DMS 273 (cell line): Measurements from ENCODE around the gene NR2C1.
"Not testable (repeated sequence)": the region's sequence is repeated elsewhere in the genome, so short reads cannot be mapped to it uniquely, and the experiment has no call there.

Experiments
- DNase-seq: peaks from one replicate; lab custom pipeline; 2025; ENCODE audit not compliant: unreplicated experiment; lab: John Stamatoyannopoulos, UW

Gene NR2C1

DNA sequence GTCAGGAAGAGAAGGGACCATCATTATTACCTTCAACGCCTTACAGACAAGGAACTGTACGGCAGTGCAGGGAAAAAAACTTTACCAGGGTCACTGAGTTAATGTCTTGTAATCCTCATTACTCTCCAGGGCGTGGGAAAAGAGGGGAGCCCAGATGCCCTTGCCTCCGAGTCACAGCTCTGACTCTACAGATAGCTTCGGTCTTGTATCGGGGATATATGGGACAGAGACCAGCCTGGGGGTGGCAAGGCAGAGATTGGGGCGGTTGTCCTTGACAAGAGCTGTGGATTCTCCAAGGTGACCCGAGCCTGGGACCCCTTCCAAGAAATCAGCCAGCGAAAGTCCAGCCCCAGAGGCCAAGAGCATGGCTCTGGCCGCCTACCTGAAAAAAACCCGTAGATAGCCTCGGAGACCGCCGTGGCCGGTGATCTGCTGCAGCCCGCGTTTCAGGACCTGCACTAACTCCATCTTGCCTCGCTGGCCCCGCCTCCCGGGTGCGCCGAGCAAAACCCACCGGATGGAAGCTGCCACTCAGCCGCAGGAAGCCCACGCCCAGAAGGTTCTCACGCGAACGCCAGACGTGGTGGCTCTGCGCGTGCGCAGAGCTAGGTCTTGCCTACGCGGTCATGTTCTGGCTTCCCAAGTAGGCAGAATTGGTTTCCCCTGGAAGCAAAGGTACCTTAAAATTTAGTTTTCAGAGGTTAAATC, 70.1 kb downstream of the NR2C1 start, which contains the start of gene NDUFA12:
TSS of gene NDUFA12 (minus strand) at position 485 of the 708 bp plus-strand sequence. CDS start at position 468, 17 bp downstream.
- peak; percentile 98 for DNase-seq

DNA sequence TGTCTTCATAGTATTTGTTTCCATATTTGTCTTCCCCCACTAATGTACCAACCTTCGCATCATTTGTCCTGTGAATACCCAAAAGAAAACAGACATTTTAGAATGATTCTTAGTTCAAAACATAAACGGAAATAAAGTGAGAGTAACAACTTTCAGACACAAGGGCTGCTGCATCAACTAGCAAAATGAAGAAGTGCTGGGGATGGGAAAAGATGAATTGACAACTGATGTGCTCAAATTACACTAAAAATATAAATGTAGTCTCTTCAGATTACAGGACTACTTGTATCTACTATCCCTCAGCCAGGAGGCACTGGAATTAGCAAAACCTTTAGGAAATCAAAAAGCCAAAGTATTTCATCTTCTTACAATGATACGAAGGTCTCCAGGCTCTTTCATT, 70.7 kb downstream of the NR2C1 start:
- no peak for DNase-seq

DNA sequence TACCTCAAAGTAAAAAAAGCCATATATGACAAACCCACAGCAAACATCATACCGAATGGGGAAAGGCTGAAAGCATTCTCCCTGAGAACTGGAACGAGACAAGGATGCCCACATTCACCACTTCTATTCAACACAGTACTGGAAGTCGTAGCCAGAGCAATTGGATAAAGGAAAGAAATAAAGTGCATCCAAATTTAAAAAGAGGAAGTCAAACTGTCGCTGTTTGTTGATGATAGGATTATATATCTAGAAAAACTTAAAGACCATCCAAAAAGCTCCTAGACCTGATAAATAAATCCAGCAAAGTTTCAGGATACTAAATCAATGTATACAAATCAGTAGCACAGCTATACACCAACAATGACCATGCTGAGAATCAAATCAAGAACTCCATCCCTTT, 75.1 kb downstream of the NR2C1 start:
- DNase-seq, result no peak

DNA sequence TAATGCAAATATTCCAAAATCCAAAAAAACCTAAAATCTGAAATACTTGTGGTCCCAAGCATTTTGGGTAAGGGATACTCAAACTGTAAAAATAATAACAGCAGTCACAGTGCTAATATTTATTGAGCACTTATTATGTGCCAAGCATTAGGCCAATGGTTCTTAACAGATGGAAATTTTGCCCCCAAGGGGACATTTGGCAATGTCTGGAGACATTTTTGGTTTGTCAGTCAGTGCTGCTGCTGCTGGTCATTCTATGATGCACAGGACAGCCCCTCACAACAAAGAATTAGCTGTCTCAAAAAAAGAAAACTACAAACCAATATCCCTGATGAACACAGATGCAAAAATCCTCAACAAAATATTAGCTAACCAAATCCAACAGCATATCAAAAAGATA, 75.7 kb downstream of the NR2C1 start:
- no peak for DNase-seq

DNA sequence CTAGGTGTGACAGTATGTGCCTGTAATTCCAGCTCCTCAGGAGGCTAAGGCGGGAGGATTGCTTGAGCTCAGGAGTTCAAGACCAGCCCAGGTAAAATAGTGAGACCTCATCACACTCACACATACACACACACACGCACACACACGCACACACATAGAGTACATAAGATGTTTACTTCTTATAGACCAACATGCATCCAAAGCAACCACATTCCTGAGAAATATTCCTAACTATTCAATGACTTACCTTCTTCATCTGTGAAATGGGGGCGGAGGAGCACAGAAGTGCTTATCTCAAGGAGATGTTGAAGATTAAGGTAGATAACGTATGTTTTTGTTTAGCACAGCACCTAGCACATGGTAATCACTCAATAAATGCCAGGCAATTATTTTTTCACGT, 76.4 kb downstream of the NR2C1 start:
- DNase-seq, result no peak

DNA sequence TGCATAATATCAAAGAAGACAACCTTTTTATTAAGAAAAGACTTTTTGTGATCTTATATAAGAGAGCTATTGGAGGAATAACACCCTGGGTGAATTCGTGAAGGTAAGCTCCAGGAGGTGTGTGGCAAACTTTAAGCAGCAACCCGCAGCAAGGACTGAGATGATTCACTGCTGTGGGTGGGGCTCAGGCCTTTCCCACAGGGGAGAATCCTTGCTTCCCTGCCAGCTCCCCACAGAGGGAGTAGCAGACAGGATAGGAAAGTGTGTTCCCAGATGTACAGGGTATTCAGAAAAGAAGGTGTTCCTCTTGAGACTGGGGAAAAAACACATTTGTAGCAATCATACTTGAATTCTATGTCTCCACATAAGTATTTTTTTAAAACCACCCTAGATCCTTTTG, 79.1 kb downstream of the NR2C1 start:
- DNase-seq, result no peak

DNA sequence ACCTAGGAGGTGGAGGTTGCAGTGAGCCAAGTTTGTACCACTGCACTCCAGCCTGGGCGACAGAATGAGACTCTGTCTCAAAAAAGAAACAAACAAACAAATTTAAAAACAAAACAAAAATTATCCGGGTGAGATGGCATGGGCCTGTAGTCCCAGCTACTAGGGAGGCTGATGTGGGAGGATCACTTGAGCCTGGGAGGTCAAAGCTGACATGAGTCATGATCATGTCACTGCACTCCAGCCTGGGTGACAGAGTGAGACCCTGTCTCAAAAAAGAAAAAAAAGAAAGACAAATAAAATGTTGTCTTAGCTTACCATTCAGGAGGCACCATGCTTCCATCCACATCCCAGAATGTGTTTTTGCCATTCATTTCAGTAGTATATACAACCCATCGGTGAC, 79.6 kb downstream of the NR2C1 start:
- not testable (repeated sequence) for DNase-seq

DNA sequence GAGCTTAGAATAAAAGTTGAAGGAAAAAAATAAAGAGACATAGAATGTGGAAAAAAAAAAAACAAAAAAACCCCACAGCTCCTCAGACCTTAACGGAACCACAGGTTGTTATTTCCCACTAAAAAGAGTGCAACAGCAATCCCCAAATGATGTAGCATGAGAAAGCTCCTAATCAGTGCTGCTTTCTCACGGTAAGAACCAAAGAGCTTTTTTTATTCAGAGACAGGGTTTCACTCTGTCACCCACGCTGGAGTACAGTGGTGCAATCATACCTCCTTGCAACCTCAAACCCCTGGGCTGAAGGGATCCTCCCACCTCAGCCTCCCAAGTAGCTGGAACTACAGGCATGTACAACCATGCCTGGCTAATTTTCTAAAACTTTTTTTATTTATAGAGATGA, 83.2 kb downstream of the NR2C1 start:
- DNase-seq, result no peak

DNA sequence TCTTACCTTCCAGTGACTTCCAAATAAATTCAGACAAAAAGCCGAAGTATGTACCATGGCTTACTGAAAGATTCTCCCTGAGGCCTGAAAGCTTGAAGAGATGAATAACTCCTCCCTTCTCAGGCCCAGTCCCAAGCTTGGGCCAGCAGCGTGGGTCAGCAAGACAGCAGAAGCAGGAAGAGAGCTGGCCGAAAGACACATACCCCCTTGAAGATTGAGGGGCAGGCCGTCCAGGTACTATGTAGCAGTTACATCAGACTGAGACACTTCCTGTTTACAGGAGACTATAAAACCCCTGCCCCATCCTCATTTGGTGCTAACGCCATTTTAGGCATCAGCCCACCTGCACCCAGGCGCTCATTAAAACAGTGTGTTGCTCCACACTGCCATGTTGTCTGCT, 84.9 kb downstream of the NR2C1 start:
- no peak for DNase-seq

DNA sequence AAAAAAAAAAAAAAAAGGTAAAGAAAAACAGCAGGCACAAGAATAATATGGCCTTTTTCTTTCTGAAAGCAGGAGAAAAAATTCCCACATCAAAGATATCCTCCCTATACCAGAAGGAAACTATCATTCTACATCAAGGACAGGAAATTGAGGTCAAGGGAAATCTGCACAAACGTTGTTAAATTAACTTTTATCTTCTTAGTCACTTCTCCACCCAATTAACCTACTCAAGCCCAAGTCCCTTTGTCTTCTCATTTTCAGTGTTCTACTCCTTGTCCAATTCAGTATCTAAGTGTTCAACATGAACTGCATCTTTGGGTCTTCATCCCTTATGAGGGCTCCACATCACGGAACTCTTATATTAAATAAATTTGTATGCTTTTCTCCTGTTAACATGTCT, 85.6 kb downstream of the NR2C1 start:
- DNase-seq, result no peak

DNA sequence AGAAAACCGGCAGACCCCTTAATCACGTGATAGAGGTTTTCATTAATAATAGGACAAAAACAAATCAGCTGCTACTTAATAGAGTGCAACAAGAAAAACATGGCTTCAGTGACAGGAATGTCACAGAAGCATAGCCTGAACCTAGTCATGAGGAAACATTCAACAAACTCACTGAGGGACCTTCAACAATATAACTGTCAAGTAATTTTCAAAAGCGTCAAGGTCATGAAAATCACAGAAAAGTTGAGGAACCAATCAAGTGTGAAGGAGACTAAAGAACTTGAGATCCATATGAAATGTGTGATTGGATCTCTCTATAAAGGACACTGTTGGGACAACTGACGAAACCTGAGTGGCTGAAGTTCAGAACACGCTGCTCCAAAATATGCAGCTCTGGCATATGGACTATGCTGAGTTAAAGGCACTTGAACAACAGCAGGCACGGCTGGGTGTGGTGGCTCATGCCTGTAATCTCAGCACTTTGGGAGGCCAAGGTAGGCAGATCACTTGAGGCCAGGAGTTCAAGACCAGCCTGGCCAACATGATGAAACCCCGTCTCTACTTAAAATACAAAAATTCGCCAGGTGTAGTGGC, 86.2 kb downstream of the NR2C1 start:
- DNase-seq, result no peak

DNA sequence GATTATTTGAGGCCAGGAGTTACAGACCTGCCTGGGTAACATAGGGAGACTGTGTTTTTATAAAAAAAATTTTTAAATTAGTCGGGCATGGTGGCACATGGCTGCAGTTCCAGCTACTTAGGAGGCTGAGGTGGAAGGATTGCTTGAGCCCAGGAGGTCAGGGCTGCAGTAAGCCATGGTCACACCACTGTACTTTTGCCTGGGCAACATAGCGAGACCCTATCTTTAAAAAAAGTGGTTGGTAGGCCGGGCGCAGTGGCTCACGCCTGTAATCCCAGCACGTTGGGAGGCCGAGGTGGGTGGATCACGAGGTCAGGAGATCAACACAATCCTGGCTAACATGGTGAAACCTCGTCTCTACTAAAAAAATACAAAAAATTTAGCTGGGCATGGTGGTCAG, 88.3 kb downstream of the NR2C1 start:
- not testable (repeated sequence) for DNase-seq

DNA sequence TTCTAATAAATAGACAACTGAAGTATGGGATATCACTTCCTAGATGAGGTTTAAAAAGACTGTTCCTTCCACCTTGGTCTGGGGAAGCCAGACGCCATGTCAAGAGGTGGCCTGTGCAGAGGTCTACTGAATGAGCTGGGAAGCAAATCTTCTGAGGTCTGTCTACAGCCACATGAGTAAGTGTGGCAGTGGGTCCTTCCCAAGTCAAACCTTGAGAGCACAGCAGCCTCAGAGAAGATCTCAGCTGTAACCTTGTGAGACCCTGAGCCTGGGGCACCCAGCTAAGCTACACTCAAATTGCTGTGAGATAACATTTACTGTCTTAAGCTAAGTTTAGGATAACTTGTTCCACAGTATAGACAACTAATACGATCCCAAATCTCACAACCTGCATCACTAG, 90.1 kb downstream of the NR2C1 start:
- no peak for DNase-seq

DNA sequence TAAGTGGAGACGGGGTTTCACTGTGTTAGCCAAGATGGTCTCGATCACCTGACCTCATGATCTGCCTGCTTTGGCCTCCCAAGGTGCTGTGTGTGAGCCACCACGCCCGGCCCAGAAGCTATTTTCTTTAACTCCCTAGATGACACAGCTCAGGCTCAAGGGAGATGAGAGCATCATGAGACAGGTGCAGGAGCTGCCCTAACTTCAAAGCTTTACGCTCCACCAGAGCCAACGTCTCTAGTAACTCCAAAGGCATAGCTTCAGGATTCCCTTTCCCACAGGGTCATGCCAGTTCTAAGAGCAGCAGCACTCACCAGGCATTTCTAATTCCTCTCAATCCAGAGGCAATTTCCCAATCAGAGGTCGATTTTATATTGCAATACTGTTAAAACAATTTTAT, 91.0 kb downstream of the NR2C1 start:
- DNase-seq, result no peak

DNA sequence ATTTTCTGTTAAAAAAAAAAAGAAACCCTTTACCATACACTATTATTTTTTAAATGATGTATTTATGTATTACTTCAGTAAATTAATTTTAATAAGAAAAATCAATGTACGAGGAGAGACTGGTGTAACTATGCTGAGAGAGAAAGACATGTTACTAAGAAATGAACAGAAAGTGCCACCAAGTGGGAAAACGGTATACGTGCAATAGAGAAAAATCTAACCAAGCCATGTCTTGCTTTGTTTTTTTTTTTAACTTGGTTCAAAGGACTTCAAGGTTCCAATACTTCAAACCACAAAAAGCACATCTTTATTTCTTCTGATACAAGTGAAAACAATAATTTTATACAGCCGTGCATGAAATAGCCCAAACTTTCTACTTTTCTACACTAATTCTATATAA, 92.8 kb downstream of the NR2C1 start:
- no peak for DNase-seq

DNA sequence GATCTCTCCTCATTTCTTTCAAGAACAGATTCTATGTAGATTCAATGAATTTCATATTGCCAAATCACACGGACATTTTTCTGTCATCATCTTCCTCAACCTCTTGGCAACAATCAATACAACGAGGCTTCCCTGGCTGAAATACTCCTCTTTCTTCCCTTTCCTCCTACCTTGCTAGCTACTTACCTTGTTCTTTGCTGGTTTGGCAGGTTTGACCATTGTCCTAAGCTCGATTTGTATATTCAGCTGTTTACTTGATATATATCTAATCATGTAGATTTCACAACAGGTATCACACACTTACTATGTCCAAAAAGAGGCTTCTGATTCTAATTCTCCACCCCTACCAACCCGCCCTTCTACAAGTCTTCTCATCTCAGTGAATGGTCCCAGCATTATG, 93.5 kb downstream of the NR2C1 start:
- DNase-seq, result no peak

DNA sequence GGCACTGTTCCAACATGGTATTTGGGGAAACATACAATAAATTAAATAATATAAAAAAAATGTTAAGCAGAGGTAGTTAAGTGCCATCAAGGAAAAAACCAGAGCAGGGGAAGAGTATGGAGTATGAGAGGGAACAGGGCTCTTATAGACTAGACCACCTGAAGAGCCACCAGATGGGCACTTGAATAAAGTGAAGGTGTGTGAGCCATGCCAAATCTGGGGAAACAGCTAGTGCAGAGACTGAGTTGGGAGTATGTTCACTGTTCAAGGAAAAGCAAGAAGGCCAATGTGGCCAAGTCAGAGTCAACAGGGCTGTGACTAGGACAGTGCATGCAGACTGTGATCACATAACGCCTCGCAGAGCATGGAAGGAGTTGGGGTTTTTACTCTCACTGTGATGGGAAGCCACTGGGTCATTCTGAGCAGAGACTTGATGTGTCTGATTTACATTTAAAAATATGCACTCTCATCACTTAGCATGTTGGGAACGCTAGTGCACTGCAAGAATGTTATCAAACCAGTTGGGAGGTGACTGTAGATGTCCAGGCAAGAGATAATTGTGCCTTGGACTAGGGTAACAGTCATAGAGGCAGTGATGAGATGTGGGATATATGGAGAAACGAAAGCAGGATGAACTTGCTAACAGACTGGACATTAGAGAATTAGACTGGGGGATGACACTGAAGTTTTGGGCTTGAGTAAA, 95.5 kb downstream of the NR2C1 start:
- DNase-seq, result peak; percentile 26

DNA sequence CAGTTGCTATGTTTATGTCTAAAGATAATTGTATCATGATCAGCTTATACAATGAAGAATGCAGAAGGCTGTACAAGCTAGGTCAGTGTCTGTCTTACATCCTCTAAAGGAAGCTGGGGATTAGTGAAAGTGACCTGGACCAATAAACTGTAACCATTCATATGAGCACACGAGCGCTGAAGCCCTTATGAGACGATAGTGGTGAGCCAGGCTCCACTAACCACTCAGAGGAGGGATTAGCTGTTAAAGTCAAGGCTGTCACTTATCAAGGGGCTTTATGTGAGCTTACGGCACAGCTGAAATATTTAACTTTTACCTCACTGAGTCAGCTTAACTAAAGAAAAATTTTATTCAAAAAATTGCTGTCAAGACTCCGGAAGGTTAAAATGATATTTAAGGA, 100.2 kb downstream of the NR2C1 start:
- no peak for DNase-seq

DNA sequence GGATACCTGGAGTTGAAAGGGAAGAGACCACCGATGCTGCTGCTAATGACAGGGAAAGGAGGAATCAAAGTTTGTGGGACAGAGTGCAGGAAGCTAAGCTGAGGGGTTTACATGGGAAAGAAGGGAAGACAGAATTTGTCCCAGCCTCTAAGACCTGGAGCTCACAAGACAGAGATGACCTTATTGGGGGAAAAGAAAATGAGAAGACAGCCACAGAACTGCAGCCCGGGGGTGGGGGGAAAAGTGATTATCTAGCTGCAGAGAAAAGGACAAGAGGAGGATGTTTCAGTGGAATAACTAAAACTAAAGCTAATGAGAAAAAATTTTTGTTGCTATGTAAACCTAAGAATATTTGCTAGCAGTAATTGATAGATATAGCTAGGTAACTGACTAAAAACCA, 100.6 kb downstream of the NR2C1 start:
- no peak for DNase-seq

DNA sequence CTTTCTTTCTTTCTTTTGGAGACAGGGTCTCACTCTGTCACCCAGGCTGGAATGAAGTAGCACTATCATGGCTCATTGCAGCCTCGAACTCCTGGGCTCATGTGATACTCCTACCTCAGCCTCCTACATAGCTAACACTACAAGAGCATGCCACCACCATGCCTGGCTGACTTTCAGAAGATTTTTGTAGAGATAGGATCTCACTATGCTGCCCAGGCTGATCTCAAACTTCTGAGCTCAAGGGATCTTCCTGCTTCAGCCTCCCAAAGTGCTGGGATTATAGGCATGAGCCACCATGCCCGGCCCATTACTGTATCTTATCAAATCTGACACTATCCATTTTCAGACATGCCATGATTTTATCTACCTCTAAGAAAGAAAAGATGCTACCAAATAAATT, 101.5 kb downstream of the NR2C1 start:
- no peak for DNase-seq

DNA sequence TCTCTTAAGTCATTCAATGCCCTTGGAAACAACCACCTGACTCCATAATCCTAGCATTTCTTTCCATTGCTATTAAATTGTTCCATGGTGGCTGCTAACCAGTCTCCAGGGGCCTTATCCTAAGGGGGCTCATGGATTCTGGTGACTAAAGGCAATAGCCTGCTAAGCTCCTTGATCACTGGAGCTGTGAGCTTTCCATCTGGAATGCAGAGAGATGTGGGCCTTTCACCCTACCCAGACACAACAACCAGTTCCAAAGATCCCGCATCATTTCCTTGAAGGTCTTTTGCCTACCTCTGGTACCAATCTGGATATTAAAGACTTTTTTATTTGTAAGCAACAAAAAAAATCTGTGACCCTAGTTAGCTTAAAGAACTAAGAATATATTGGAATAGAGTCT, 102.9 kb downstream of the NR2C1 start:
- no peak for DNase-seq
